Upper lobe of left lung (tissue), 4 donors: Measurements from ENCODE around the gene FARP1.
"Not testable (repeated sequence)": the region's sequence is repeated elsewhere in the genome, so short reads cannot be mapped to it uniquely, and the experiment has no call there.

Source experiments
- POLR2A ChIP-seq, 4 donors: fragments of 450-650 bp; IDR thresholded peaks; one replicate each; pipeline ENCODE4 v1.5.1; 2016 to 2017; ENCODE audit warnings: antibody characterized with exemption in 4 of 4, mild to moderate bottlenecking in 2 of 4
- POLR2AphosphoS5 ChIP-seq, 2 donors: sonication (generic); formaldehyde crosslinking; IDR thresholded peaks; one replicate each; pipeline ENCODE4 v1.5.1; 2017; ENCODE audit warnings: antibody characterized with exemption in 2 of 2

DNA sequence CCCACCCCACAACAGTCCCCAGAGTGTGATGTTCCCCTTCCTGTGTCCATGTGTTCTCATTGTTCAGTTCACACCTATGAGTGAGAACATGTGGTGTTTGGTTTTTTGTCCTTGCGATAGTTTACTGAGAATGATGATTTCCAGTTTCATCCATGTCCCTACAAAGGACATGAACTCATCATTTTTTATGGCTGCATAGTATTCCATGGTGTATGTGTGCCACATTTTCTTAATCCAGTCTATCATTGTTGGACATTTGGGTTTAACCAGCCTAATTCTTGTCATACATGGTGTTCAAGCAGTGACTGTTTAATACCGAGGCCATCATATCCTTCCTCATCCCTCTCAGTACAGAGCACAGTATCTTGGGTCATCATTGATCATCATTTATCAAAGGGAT is 226.6 kb downstream of the FARP1 start:
- TF ChIP-seq POLR2A, POLR2AphosphoS5 (IDR thresholded peaks at IDR 0.05): not testable (repeated sequence)
